GM19467 (cell line): ENCODE results near the gene CD163.
"Not testable (repeated sequence)": the region's sequence is repeated elsewhere in the genome, so short reads cannot be mapped to it uniquely, and the experiment has no call there.

ENCODE experiments used
- ATAC-seq: cut with Tn5 transposase; IDR thresholded peaks from one replicate; pipeline ENCODE4 v1.9.1; 2021; ENCODE audit warnings: mild to moderate bottlenecking, moderate library complexity; ENCODE audit not compliant: unreplicated experiment

The CD163 gene

DNA sequence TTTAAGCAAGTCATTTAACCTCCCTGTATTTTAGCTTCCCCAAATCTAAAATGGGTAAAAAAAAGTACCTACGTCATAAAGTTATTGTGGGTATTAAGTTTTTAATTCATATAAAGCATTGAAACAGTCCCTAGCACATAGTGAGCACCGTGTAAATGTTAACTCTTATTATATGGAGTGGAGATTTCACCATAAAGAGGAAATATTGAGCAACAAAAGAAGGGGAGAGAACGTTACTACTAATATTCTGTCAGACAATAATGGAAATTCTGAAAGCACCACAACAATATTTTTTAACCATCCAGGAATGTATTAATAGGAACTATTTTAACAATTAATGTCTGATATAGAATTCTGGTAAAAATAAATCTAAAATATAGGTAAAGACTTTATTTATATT is 51.8 kb downstream of the CD163 start:
- no peak for ATAC-seq

GRCh38 chr12:7450667-7451066 is 52.9 kb downstream of the CD163 start:
- ATAC-seq = no peak

DNA sequence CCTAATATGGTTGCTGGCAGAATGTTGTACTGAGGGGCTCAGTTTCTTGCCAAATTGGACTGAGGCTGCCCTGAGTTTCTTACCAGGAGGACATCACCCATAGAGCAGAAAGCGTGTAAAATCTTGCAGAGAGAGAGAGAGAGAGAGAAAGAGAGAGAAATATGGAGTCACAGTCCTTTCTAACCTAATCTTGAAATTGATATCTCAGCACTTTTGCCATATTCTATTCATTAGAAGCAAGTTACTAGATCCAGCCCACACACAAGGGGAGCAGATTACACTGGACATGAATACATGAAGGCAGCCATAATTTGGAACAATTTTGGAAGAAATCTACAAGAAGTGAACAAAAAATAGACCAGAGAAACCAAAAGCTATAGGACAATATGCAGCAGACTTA is 55.5 kb downstream of the CD163 start:
- no peak for ATAC-seq

- no peak for ATAC-seq
These were observed 59.0 kb downstream of the CD163 start for GRCh38 chr12:7444537-7444936.

DNA sequence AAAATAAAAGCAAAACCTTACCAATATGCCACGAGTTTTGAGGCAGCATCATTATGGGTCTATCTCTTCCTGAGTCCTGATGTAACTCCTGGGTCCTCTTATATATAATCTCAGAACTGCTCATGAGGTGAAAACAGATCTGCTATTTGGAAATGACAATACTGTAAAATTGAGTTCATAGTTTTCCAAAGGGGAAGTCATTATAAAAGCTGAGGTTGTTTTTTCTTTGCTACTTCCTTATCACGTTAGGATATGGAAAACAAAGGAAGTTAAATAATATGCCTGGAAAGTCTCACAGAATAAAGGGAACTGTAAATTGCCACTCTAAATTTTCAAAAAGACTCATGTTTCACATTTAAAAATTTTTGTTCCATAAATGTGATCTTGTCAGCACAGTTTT is 59.5 kb downstream of the CD163 start, which contains the start of gene CD163L1:
Gene CD163L1 (minus strand): TSS at position 78 of the 400 bp plus-strand sequence. CDS start 26 bp downstream, at position 52.
- no peak for ATAC-seq

DNA sequence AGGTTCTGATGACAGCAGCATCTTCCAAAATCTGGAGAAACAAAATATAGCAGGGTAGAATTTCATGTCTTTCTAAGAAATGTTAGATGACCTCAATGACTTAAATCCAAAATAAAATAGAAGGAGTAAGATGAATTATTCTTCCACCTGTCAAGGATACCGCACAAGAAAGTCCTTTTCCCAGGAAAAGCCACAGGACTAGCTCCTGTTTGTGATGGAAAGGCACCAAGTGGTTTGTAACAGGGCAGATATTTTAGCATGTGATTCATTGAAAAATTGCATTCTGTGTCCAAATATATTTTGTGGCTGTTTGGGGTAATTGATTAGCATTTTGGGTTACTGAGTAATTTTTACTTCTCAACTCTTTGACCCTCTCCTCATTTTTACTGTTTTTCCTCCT is 62.4 kb downstream of the CD163 start:
- no peak for ATAC-seq

- no peak for ATAC-seq
These were observed 63.7 kb downstream of the CD163 start for GRCh38 chr12:7439579-7440505.

DNA sequence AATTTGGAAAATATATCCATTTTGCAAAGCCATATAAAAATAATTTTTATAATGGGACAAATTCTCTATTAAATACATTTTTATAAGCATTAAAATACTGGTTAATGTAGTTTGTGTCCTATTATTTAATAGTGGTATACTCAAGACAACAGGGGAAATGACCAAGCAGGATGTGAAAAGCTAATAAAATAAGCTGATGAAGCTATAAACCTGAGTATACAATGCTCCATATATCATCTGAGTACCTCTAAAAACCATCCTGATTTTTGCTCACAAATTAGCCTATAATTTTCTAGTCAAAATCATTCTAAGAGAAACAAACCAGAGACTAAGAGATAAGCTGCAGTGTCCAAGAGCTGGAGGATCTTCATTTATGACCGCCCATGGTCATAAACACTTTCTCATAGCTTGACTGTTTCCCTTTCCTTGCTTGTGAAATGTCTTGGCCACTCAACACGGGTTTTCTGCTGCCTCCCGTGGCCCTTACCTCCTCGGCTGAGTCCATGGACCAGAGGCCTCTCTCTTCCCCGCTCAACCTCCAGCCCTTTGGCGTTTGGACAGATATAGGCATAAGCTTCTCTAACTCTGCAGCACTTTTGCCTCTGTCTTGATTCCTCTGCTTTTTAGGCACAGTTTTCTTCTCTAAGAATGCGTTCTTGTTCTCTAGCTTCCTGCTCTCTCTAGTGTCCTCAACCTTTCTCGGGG is 65.1 kb downstream of the CD163 start:
- ATAC-seq = not testable (repeated sequence)

- not testable (repeated sequence) for ATAC-seq
These were observed 66.1 kb downstream of the CD163 start for GRCh38 chr12:7437494-7437893.

DNA sequence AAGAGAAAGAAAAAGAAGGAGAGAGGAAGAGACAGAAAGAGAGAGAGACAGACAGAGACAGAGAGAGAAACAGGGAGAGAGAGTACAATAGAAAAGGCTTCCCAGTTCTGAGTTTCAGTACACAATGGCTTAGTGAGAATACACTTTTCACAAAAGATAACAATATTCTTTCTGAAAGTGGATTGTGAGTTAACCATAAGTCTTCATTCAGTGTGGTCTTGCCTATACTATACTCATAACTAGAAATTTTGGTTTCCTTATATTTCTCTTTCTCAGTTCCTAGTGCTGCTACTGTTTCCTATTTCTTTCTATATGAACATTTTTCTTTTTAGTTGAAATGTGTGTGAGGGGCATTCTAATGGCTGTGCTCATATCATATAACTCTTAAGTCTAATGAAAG is 68.9 kb downstream of the CD163 start:
- no peak for ATAC-seq

DNA sequence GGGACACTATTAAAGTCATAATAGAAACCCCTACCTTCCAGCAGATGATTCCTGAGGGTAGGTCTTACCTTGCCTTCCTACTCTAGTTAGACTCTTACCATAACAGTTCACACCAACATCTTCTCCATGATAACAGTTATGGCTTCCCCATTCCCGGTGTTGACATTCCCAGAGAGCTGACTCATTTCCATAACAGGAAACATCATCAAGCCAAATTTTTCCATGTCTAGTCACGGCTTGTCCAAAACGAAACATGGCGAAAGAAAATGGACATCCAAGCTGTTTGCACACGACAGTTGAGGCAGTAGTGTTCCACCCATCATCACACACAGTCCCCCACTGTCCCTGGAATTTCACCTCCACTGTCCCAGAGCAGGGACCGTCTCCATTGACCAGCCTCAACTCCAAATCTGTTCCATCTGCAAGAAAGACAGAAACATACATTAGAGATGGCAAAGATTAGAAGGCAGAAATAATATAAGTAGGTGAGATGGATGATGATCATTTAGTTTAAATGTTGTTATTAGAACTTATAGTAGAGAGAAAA is 70.2 kb downstream of the CD163 start:
- no peak for ATAC-seq

DNA sequence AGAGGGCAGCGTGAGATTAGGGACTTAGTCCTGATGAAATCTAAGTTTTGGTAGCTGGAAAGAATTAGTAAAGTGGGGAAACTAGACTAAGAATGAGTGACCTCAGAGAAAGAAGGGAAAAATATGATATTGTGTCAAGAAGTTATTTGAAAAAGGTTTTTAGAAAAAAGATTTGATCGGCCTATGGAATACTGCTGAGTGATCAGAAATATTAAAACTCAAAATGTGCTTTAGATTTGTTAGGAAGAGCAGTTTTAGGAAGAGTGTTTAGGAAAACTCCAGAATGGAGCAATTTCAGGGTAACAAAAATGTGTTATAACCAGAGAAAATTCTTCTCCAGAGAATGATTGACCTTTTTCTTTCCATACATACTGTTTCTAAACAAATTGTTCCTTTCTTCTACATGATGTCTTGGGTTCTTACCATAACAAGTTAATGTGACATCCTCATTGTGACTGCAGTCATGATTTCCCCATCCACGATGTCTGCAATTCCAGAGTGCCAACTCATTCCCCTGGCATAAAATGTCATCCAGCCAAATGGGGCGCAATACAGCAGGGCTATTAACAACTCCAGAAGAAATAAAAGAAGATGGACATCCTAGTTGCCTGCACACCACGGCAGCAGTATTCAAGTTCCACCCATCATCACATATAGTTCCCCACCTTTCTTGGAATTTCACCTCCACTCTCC is 71.4 kb downstream of the CD163 start:
- ATAC-seq = no peak
